Loucy (cell line): ENCODE data around the gene TRIM63.
"Not testable (repeated sequence)": the region's sequence is repeated elsewhere in the genome, so short reads cannot be mapped to it uniquely, and the experiment has no call there.

Source experiments
- H2AFZ ChIP-seq: fragments of 200-600 bp; sonication (generic); 2 replicates; pipeline ENCODE4 v1.6.0; 2016; ENCODE audit warnings: antibody characterized with exemption, mild to moderate bottlenecking, low read length, moderate library complexity
- H3F3A ChIP-seq: fragments of 200-600 bp; 2 replicates; pipeline ENCODE4 v1.6.0; 2016; ENCODE audit warnings: antibody characterized with exemption, low read depth, mild to moderate bottlenecking
- H3K27me3 ChIP-seq: fragments of 200-600 bp; sonication (generic); 2 replicates; pipeline ENCODE4 v1.6.1; 2014; ENCODE audit warnings: low read length, mild to moderate bottlenecking; ENCODE audit not compliant: insufficient read depth, poor library complexity, severe bottlenecking
- H3K36me3 ChIP-seq: fragments of 200-600 bp; sonication (generic); 2 replicates; pipeline ENCODE4 v1.6.1; 2016; ENCODE audit warnings: low read length; ENCODE audit not compliant: insufficient read depth
- H3K4me1 ChIP-seq: fragments of 200-600 bp; sonication (generic); 2 replicates; pipeline ENCODE4 v1.5.1; 2014; ENCODE audit warnings: low read length, mild to moderate bottlenecking; ENCODE audit not compliant: insufficient read depth, poor library complexity, severe bottlenecking
- H3K4me2 ChIP-seq: fragments of 200-600 bp; sonication (generic); 2 replicates; pipeline ENCODE4 v1.6.0; 2014; ENCODE audit warnings: antibody characterized with exemption, low read length, low read depth, mild to moderate bottlenecking; ENCODE audit not compliant: poor library complexity, severe bottlenecking
- H3K4me3 ChIP-seq: fragments of 200-600 bp; sonication (generic); 2 replicates; pipeline ENCODE4 v1.5.1; 2014; ENCODE audit warnings: low read length, mild to moderate bottlenecking, mixed read lengths; ENCODE audit not compliant: poor library complexity, severe bottlenecking
- H3K79me2 ChIP-seq: fragments of 200-600 bp; sonication (generic); 2 replicates; pipeline ENCODE4 v1.6.1; 2014; ENCODE audit warnings: low read length; ENCODE audit not compliant: insufficient read depth
- H3K9ac ChIP-seq: fragments of 200-600 bp; sonication (generic); 2 replicates; pipeline ENCODE4 v1.6.0; 2014; ENCODE audit warnings: mild to moderate bottlenecking, low read depth, low read length, moderate library complexity; ENCODE audit not compliant: poor library complexity, severe bottlenecking
- H3K9me2 ChIP-seq: fragments of 200-600 bp; sonication (generic); replicated peaks from 2 replicates; pipeline ENCODE4 v1.6.1; 2016; ENCODE audit warnings: low read depth, low read length, mixed read lengths
- H3K9me3 ChIP-seq: fragments of 200-600 bp; sonication (generic); 2 replicates; pipeline ENCODE4 v1.6.1; 2014; ENCODE audit warnings: mild to moderate bottlenecking, antibody characterized with exemption, low read length, low read depth; ENCODE audit not compliant: insufficient read depth
- H4K20me1 ChIP-seq: fragments of 200-600 bp; sonication (generic); 2 replicates; pipeline ENCODE4 v1.6.0; 2014; ENCODE audit warnings: antibody characterized with exemption, low read length, mild to moderate bottlenecking; ENCODE audit not compliant: insufficient read depth, poor library complexity, severe bottlenecking
- EZH2phosphoT487 ChIP-seq: fragments of 200-600 bp; IDR thresholded peaks from 2 replicates; pipeline ENCODE4 v1.6.1; 2018; ENCODE audit warnings: antibody characterized with exemption, mild to moderate bottlenecking, moderate library complexity, borderline replicate concordance
- TF ChIP-seq, protein P1 (sequence below): fragments of 200-600 bp; sonication (generic); conservative IDR thresholded peaks from 2 replicates; pipeline ENCODE4 v1.5.1; 2014; ENCODE audit warnings: mild to moderate bottlenecking, antibody characterized with exemption, low read length

Gene TRIM63

DNA sequence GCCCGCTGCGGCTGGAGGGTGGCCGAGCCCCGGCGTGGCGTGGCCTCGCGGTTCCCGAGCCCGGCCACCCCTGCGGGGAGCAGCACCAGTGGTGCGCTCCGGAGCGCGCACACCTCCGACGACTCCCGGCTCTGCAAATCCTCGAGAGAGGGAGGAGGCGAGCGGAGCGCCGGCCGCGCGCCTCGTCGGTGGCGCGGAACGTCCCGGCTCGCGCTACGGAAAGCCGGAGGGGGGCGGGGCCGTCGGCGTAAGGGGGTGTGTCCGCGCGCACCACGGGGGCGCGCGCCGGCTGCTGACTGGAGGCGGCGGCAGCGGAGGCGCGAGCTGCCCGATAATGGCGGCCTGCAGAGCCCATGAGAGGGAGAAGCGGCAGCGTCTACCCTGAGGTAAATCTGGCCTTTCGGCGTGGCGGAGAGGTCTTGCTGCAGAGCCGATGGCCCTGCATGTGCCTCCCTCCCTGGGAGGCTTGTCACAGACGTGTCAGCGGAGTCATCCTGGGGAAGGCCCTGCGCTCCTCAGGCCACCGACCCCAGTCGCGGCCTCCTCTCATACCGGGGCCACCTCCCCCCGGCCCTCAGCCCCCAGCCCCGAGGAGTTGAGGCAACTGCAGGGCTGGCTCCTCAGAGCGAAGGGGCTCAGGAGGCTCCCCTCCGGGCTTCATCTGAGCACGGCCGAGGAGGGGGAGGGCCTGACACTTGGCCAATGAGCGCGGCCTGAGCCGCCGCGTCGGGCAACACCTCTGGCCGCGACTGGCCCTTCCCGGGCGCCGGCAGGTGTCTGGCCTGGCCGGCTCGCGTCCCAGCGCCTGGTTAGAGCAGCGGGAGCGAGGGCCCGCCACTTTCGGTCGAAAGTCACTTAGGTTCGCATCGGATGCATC is 44.3 kb upstream of the TRIM63 start, which contains the start of gene PDIK1L:
Gene PDIK1L, plus strand, starts transcription at position 295 of the 877 bp plus-strand sequence. CDS start 2,485 bp downstream, outside the sequence.
- H3K9ac ChIP-seq, result peak within 1 kb of the TSS; percentile 89
- no peaks in the 10 kb centered on the region for H3K9me2 ChIP-seq
- no peaks in the 10 kb centered on the region for H3K9me3 ChIP-seq
- peaks cover 31% of the 10 kb centered on the region for H3K4me1 ChIP-seq
- no peaks in the 10 kb centered on the region for H3F3A ChIP-seq
- H2AFZ ChIP-seq, result peak within 1 kb of the TSS; percentile 84
- H3K36me3 ChIP-seq, result peaks cover 13% of the 10 kb centered on the region; the same call in 1 of the 2 replicates
- TF ChIP-seq, protein P1, sequence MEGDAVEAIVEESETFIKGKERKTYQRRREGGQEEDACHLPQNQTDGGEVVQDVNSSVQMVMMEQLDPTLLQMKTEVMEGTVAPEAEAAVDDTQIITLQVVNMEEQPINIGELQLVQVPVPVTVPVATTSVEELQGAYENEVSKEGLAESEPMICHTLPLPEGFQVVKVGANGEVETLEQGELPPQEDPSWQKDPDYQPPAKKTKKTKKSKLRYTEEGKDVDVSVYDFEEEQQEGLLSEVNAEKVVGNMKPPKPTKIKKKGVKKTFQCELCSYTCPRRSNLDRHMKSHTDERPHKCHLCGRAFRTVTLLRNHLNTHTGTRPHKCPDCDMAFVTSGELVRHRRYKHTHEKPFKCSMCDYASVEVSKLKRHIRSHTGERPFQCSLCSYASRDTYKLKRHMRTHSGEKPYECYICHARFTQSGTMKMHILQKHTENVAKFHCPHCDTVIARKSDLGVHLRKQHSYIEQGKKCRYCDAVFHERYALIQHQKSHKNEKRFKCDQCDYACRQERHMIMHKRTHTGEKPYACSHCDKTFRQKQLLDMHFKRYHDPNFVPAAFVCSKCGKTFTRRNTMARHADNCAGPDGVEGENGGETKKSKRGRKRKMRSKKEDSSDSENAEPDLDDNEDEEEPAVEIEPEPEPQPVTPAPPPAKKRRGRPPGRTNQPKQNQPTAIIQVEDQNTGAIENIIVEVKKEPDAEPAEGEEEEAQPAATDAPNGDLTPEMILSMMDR, result no peak
- no peak for TF ChIP-seq EZH2phosphoT487
- H3K27me3 ChIP-seq, result no peaks in the 10 kb centered on the region
- peaks cover 9% of the 10 kb centered on the region for H4K20me1 ChIP-seq
- H3K4me2 ChIP-seq, result peak within 1 kb of the TSS; percentile 99
- peaks cover 62% of the 10 kb centered on the region for H3K79me2 ChIP-seq
- peak within 1 kb of the TSS; percentile 85 for H3K4me3 ChIP-seq

DNA sequence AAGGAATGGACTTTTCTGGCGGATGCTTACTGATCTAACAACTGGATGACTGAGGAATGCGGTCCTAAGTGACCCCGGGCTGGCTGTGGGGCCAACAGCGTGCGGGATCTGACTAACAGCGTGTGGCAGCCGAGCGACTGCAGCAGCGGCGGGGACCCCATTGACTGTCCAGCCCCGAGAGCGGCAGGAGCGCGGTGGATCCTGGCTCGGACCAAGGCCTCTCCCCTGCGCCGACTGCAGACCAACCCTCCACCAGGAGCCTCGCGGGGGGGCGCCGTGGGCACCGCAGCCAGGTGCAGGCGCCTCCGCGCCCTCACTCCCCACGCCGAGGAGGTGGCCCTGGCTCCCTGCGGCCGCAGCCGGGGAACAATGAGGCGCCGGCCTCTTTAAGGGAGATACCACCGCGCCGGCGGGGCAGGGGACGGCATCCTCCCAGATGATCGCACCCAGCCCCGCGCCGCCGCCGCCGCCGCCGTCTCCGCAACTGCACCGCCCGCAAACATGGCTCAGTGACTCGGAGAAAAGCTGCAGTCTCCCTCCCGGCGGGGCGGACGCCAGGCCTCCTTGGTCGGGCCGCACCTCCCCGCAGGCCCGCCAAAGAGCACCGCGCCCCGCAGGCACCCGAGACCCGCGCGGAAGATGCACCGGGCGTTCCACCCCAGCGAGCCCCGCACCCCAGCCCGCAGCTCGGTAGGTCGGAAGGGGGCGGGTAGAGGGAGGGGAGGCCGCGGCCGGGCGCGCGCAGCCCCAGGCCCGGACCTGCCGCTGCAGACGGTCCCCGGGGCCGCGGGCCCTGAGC is 43.5 kb upstream of the TRIM63 start:
- Histone ChIP-seq H3K9me2 (no peaks in the 10 kb centered on the region), H3K27me3 (no peaks in the 10 kb centered on the region), H3K4me2 (peak overlapping the region; percentile 87), H2AFZ (peak overlapping the region; percentile 84), H3K36me3 (peaks cover 10% of the 10 kb centered on the region; the same call in 1 of the 2 replicates), H3K9me3 (no peaks in the 10 kb centered on the region), H3K4me1 (peaks cover 31% of the 10 kb centered on the region), H4K20me1 (peaks cover 9% of the 10 kb centered on the region), H3K4me3 (peak overlapping the region; percentile 85), H3F3A (no peaks in the 10 kb centered on the region), H3K79me2 (peaks cover 54% of the 10 kb centered on the region), H3K9ac (peak overlapping the region; percentile 89)
- TF ChIP-seq, protein P1, result no peak
- TF ChIP-seq EZH2phosphoT487, result no peak

DNA sequence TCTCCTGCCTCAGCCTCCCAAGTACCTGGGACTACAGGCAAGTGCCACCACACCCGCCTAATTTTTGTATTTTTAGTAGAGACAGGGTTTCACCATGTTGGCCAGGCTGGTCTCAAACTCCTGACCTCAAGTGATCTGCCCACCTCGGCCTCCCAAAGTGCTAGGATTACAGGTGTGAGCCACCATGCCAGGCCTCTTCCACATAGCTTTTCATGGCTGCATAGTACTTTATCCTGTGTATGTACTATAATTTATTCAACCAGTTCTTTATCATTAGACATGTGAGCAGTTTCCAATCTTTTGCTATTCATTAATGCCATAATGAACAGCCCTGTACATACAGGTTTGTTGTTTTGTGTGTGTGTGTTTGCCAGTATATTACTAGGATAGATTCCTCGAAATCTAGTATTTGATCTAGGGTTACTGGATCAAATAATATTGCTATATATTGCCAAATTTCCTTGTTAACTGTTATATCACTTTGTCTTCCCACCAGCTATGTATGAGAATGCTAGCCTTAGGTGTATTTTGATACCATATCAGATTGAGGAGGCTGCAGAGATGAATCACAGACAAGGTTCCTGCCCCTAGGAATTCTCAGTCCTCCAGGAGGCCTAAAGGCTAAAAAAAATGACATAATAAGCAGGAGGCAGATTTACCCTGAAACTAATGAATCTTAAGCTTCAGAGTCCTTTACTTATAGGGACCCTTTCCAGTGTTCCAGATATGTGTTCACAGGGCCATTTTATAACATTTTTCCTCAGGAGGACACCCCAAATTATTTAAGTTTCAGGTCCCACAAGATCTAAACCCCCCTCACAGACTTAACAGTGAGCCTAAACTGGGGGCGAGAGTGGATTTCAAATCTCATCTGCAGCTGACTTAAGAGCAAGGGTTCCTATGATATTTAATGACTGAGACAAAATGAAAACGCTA is 42.1 kb upstream of the TRIM63 start:
- Histone ChIP-seq H3K4me1 (peaks cover 31% of the 10 kb centered on the region), H3K4me2 (peak overlapping the region; percentile 87), H3F3A (no peaks in the 10 kb centered on the region), H4K20me1 (peaks cover 9% of the 10 kb centered on the region), H3K9ac (peak overlapping the region; percentile 89), H2AFZ (no peak overlapping the region), H3K9me3 (no peaks in the 10 kb centered on the region), H3K9me2 (no peaks in the 10 kb centered on the region), H3K4me3 (peak overlapping the region; percentile 85), H3K27me3 (no peaks in the 10 kb centered on the region), H3K79me2 (peaks cover 39% of the 10 kb centered on the region), H3K36me3 (peaks cover 6% of the 10 kb centered on the region; the same call in 1 of the 2 replicates)
- TF ChIP-seq, protein P1, result no peak

DNA sequence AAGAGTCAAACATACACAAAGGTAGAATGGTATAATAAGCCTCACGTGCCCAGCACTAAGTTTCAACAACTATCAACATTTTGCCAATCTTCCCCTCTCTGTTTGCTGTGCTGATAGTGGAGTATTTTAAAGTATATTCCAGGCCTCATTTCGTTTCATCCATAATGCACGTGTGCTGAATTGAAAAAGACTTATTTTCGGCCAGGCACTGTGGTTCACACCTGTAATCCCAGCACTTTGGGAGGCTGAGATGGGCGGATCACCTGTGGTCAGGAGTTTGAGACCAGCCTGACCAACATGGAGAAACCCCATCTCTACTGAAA is 37.8 kb upstream of the TRIM63 start:
- H3F3A ChIP-seq, H2AFZ ChIP-seq, H4K20me1 ChIP-seq, H3K4me3 ChIP-seq, H3K27me3 ChIP-seq, H3K9me2 ChIP-seq, H3K36me3 ChIP-seq, H3K9me3 ChIP-seq, H3K9ac ChIP-seq, H3K4me2 ChIP-seq, H3K79me2 ChIP-seq: not testable (repeated sequence)
- peaks cover 32% of the 10 kb centered on the region for H3K4me1 ChIP-seq
